ENCODE results near the gene ALG9.
"Not testable (repeated sequence)": the region's sequence is repeated elsewhere in the genome, so short reads cannot be mapped to it uniquely, and the experiment has no call there.

Gene ALG9

GRCh38 chr11:111870886-111871692 lies at the start of gene ALG9:
ALG9 (minus strand) TSS chr11:111871581; CDS start chr11:111871482, 99 bp downstream.
- DNase-seq (ENCODE audit: low read depth), result peak; percentile 77

- DNase-seq (ENCODE audit: low read depth), result no peak
These were observed 49.5 kb upstream of the ALG9 start for GRCh38 chr11:111920908-111921307.

- no peak for DNase-seq (ENCODE audit: low read depth)
These were observed 47.2 kb upstream of the ALG9 start, which contains the start of gene C11orf52 for GRCh38 chr11:111918390-111919256. C11orf52 (plus strand) TSS chr11:111918913; CDS start chr11:111918973, 60 bp downstream.

GRCh38 chr11:111917788-111918187 lies 46.4 kb upstream of the ALG9 start:
- no peak for DNase-seq (ENCODE audit: low read depth)

- DNase-seq (ENCODE audit: low read depth), result no peak
These were observed 45.9 kb upstream of the ALG9 start for GRCh38 chr11:111917312-111917711.

GRCh38 chr11:111916768-111917167 lies 45.4 kb upstream of the ALG9 start:
- DNase-seq (ENCODE audit: low read depth), result no peak

GRCh38 chr11:111913997-111914396 lies 42.6 kb upstream of the ALG9 start:
- DNase-seq (ENCODE audit: low read depth), result no peak

GRCh38 chr11:111913031-111913861 lies 41.9 kb upstream of the ALG9 start:
- DNase-seq (ENCODE audit: low read depth), result no peak

GRCh38 chr11:111912535-111912934 lies 41.2 kb upstream of the ALG9 start, which contains the start of gene HSPB2:
HSPB2 (plus strand) TSS chr11:111912734; CDS start chr11:111912830, 96 bp downstream.
- no peak for DNase-seq (ENCODE audit: low read depth)

- DNase-seq (ENCODE audit: low read depth), result no peak
These were observed 40.4 kb upstream of the ALG9 start, which contains the start of gene CRYAB for GRCh38 chr11:111911563-111912401. CRYAB (minus strand) TSS chr11:111911770; CDS start chr11:111911724, 46 bp downstream.

- DNase-seq (ENCODE audit: low read depth), result no peak
These were observed 39.5 kb upstream of the ALG9 start for GRCh38 chr11:111910676-111911562.

- no peak for DNase-seq (ENCODE audit: low read depth)
These were observed 38.0 kb upstream of the ALG9 start for GRCh38 chr11:111909378-111909777.

GRCh38 chr11:111908639-111909305 lies 37.4 kb upstream of the ALG9 start:
- DNase-seq (ENCODE audit: low read depth), result no peak

GRCh38 chr11:111906680-111907079 lies 35.3 kb upstream of the ALG9 start:
- no peak for DNase-seq (ENCODE audit: low read depth)

GRCh38 chr11:111905411-111905810 lies 34.0 kb upstream of the ALG9 start:
- DNase-seq (ENCODE audit: low read depth), result no peak

GRCh38 chr11:111886844-111887243 lies 15.5 kb upstream of the ALG9 start:
- DNase-seq (ENCODE audit: low read depth), result no peak

GRCh38 chr11:111886032-111886431 lies 14.7 kb upstream of the ALG9 start:
- no peak for DNase-seq (ENCODE audit: low read depth)

- not testable (repeated sequence) for DNase-seq (ENCODE audit: low read depth)
These were observed 13.7 kb upstream of the ALG9 start for GRCh38 chr11:111885053-111885452.

GRCh38 chr11:111882202-111882601 lies 10.8 kb upstream of the ALG9 start:
- no peak for DNase-seq (ENCODE audit: low read depth)

Data from activated T-helper 9 cell treated with anti-CD3 and anti-CD28 coated beads, Interleukin-2, amount 50 U/mL, for 16 hours (primary cell).